HG03575 (cell line): ENCODE measurements around the gene SNX33.
A peak's percentile ranks its signal among the peaks of the same experiment; 100 is the strongest.

Experiments
- ATAC-seq: cut with Tn5 transposase; IDR thresholded peaks from one replicate; pipeline ENCODE4 v1.9.1; 2021; ENCODE audit not compliant: unreplicated experiment, insufficient number of reproducible peaks, low FRiP score; ENCODE audit errors: extremely low read depth

Gene SNX33

DNA sequence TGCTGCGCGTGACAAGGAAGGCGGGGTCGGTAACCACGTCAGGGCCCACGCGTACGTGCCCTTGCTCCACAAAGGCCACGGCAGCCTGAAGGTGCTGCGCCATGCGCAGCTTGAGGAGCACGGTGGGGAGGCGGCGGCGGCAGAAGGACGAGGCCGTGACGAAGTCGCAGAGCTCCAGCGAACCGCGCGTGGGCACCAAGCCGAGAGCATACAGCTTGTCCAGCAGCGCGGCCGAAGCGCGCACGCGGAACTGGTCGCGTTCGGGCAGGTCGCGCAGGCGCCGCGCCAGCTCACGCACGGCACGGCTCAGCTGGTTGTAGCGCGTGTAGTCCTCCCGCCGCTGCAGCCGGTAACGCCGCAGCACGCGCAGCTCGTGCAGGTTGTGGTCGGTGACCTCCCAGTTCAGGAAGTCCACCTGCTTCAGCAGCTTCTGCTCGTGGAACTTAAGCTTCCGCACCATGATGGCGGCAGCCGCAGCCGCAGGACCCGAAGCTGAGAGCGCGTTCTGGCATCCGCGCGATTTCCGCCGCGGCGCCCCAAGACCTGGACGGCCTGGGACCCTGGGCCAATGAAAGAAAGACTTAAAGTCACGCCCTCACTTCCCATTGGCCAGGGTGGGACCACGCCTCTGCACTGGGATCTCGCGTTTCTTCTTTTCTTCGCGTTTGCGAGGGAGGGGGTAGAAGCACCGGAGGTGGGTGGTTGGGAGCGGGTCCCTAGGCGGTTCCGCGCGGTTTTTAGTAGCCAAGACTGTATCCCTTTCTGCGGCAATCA lies 7.8 kb upstream of the SNX33 start, which contains the start of gene IMP3:
Gene IMP3 (minus strand): TSS at position 516 of the 774 bp plus-strand sequence. CDS start 56 bp downstream, at position 460.
- peak; percentile 61 for ATAC-seq

DNA sequence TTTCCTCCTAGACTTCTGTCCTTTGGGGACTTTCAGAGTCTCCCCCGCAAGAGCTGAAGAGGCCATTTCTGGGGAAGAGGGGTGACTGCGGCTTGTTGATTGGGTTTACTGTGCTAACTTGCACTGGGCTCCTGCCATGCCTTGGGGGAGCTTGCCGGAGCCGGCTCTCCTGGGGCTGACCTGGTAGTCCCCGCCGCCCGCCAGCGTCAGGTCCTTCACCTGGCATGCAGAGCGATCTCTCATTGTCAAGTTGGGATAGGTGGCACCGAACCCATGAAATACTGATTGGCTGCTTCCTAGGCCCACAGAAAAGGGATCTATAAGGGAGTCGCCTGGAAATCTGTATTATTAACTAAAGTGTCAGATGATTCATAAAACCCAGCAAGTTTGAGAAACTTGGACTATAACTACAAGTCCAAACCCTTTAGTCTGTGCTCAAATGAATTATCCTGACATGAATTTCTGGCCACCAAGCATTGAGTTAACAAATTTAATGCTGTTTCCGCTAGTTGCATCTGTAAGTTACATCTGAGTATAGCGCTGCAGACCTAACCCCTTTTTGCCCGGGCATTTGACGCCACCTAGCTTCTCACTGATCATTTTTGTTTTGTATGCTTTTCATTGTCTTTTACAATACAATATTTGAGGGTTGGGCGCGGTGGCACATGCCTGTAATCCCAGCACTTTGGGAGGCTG lies 7.1 kb upstream of the SNX33 start:
- ATAC-seq, result peak; percentile 2

DNA sequence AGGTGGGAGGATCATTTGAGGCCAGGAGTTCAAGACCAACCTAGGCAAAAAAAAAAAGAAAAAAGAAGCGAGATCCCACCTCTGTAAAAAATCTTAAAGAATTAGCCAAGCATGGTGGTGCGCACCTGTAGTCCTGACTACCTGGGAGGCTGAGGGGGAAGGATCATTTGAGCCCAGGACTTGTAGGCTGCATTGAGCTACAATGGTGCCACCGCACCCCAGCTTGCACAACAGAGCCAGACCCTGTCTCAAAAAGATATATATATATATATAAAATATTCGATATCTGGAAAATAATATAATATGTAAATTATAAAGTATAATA lies 6.6 kb upstream of the SNX33 start:
- no peak for ATAC-seq

GRCh38 chr15:75641603-75642002 lies 6.1 kb upstream of the SNX33 start:
- ATAC-seq, result no peak

- no peak for ATAC-seq
These were observed 3.3 kb upstream of the SNX33 start for GRCh38 chr15:75644376-75644775.

- ATAC-seq, result no peak
These were observed 1.4 kb upstream of the SNX33 start for GRCh38 chr15:75646112-75646943.

DNA sequence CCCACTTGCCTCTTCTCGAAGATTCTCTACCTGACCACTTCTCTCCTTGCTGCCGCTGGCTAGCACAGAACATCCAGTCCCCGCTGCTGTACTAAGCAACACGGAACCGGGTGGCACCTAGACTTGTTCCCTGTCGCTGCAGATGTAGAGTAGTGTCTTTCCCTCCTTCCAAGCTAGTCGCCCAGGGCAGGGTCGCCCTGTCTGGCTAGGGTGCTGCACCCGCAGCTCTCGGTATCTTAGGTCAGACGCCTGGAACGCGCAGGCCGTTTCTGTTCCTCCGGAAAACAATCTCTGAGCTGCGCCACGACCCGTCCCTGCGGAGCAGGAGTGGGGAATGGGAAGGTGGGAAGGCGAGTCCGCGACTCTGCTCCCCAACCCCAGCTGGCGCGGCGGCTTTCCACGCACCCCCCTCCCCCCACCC lies 758 bp upstream of the SNX33 start:
- no peak for ATAC-seq

DNA sequence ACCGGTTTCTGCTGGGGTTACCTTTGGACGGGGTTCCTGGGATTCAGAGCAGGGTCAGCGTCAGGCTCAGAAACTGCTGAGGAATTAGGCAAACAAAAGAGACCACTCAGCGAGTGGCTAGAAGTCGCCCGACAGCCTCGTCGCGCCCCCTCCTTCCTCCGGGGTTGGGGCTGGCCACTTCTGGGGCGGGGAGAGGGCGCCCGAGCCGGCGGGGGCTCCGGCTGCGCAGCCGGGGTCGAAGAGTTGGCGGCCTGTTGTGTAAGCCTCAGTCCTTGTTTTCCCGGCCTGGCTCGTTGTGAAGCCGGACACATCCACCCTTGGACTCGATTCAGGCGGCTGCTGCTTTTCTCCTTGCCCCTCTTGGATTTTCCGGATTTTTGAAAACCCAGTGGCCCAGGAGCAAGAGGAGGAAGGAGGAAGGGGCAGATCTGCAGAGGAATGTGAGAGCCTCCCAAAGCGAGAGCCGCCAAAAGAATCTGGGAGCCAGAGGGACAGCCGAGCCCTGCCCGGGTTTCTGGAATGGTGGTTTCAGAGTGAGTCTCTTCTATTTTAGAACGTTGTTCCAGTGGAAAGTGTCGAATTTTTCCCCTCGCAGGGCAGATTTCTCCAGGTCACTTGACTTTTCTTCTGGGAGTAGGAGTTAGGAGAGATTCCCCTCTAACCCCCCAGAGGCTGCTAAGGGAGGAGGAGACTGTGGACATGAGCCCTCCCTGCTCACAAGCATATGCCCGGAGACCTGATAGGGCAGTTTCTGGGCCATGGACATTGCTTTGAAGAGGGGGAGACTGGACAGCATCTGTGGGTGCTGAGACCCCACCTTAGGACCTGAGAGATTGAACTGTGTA lies 666 bp downstream of the SNX33 start:
- no peak for ATAC-seq

- no peak for ATAC-seq
These were observed 1.5 kb downstream of the SNX33 start for GRCh38 chr15:75649045-75649761.

GRCh38 chr15:75649848-75650247 lies 2.1 kb downstream of the SNX33 start:
- ATAC-seq, result no peak

- no peak for ATAC-seq
These were observed 3.4 kb downstream of the SNX33 start for GRCh38 chr15:75650908-75651809.

- ATAC-seq, result no peak
These were observed 4.3 kb downstream of the SNX33 start for GRCh38 chr15:75651810-75652543.

GRCh38 chr15:75653347-75653913 lies 5.7 kb downstream of the SNX33 start:
- no peak for ATAC-seq

- no peak for ATAC-seq
These were observed 6.6 kb downstream of the SNX33 start for GRCh38 chr15:75654201-75654907.

DNA sequence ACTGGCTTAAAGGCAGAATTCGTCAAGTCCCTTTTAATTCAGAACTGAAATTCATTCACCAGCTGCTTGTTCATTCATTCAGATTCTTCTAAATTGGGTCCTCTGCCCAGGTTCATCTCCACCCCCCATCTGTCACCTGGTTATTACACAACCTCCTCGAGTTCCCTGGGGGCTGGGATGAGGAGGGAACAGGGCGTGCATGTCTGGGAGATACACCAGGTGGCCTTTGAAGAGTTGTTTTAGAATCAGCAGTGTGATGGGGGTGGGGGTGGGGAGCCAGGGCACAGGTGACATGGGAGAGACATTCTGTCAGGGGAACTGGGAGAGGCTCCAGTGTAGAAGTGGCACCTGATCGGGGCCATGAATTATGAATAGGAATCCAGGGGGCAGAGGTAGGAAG lies 8.2 kb downstream of the SNX33 start:
- no peak for ATAC-seq

GRCh38 chr15:75656331-75656730 lies 8.6 kb downstream of the SNX33 start:
- ATAC-seq, result no peak
